ENCODE measurements around the gene FGD4.

The FGD4 gene

DNA sequence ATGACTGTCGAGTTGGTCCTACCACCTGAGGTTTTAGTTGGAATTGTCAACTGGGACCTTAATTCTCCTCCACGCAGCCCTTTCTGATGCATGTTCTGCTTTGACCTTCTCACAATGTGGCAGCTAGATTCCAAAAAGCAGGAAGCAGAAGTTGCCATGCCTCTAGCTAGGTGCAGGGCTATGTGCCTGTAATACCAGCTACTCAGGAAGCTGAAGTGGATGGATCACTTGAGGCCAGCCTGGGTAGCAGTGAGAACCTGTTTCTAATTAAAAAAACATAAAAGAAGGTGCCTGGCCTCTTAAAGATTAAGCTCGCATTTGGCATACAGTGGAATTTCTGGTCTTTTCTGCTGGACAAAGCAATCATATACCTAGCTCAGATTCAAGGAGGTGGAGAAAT is 77.1 kb downstream of the FGD4 start:
- no peak for DNase-seq (ENCODE audit: extremely low spot score)
- ChIA-PET POLR2A (no interaction called here), CTCF (no interaction called here)
- TF ChIP-seq CTBP1 (IDR thresholded peaks at IDR 0.05; ENCODE audit: borderline replicate concordance) (no peak), NFRKB (IDR thresholded peaks at IDR 0.05) (no peak), LEF1 (IDR thresholded peaks at IDR 0.05; ENCODE audit: borderline replicate concordance) (no peak), FOXA1 (IDR thresholded peaks at IDR 0.05) (no peak)

DNA sequence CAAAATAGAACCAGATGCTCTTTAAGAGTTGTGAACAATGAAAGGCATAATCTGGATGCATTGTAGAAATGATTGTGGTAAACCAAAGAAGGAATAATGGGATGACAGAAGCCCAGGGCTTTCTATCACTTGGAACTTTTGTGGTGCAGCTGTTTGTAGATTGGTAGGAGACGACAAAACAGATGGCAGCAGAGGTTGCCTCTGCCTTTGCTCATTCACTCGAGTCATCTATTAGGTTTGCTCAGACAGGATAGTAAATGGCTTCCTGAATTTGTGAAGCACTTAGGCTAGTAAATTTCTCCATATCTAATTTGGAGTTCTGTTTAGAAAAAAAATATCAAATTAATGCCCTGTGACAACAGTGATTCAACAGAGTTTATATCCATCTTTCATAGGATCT is 78.4 kb downstream of the FGD4 start:
- POLR2A ChIA-PET = no interaction called here
- DNase-seq (ENCODE audit: extremely low spot score) = no peak
- TF ChIP-seq L3MBTL2 (conservative IDR thresholded peaks at IDR 0.05) = no peak
- TF ChIP-seq ELF4 (IDR thresholded peaks at IDR 0.05) = no peak
- TF ChIP-seq, protein P1, sequence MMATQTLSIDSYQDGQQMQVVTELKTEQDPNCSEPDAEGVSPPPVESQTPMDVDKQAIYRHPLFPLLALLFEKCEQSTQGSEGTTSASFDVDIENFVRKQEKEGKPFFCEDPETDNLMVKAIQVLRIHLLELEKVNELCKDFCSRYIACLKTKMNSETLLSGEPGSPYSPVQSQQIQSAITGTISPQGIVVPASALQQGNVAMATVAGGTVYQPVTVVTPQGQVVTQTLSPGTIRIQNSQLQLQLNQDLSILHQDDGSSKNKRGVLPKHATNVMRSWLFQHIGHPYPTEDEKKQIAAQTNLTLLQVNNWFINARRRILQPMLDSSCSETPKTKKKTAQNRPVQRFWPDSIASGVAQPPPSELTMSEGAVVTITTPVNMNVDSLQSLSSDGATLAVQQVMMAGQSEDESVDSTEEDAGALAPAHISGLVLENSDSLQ (IDR thresholded peaks at IDR 0.05) = no peak
- TF ChIP-seq TARDBP (IDR thresholded peaks at IDR 0.05) = no peak
- TF ChIP-seq NFRKB (IDR thresholded peaks at IDR 0.05) = no peak
- TF ChIP-seq SUZ12 (IDR thresholded peaks at IDR 0.05) = no peak
- TF ChIP-seq FOXM1 (IDR thresholded peaks at IDR 0.05; ENCODE audit: borderline replicate concordance) = no peak
- no peak for TF ChIP-seq LEF1 (IDR thresholded peaks at IDR 0.05; ENCODE audit: borderline replicate concordance)
- no peak for TF ChIP-seq FOXK2 (IDR thresholded peaks at IDR 0.05)
- TF ChIP-seq BHLHE40 (IDR thresholded peaks at IDR 0.05; ENCODE audit: borderline replicate concordance) = no peak
- CTCF ChIA-PET = no interaction called here

DNA sequence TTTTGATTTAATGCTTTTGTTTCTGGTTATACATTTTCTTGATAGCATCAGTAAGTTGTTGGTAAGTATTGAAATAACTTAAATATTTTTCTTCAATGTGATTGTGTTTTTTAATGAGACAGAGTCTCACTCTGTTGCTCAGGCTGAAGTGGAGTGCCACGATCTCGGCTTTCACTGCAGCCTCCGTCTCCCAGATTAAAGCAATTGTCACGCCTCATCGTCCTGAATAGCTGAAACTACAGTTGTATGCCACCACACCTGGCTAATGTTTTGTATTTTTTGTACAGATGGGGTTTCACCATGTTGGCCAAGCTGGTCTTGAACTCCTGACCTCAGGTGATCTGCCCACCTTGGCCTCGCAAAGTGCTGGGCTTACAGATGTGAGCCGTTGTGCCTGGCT is 78.8 kb downstream of the FGD4 start:
- DNase-seq (ENCODE audit: extremely low spot score) = no peak
- TF ChIP-seq ZNF384 (IDR thresholded peaks at IDR 0.05) (no peak), TARDBP (IDR thresholded peaks at IDR 0.05) (no peak), BHLHE40 (IDR thresholded peaks at IDR 0.05; ENCODE audit: borderline replicate concordance) (no peak), NFRKB (IDR thresholded peaks at IDR 0.05) (no peak), ELF4 (IDR thresholded peaks at IDR 0.05) (no peak)
- ChIA-PET POLR2A (no interaction called here), CTCF (no interaction called here)

DNA sequence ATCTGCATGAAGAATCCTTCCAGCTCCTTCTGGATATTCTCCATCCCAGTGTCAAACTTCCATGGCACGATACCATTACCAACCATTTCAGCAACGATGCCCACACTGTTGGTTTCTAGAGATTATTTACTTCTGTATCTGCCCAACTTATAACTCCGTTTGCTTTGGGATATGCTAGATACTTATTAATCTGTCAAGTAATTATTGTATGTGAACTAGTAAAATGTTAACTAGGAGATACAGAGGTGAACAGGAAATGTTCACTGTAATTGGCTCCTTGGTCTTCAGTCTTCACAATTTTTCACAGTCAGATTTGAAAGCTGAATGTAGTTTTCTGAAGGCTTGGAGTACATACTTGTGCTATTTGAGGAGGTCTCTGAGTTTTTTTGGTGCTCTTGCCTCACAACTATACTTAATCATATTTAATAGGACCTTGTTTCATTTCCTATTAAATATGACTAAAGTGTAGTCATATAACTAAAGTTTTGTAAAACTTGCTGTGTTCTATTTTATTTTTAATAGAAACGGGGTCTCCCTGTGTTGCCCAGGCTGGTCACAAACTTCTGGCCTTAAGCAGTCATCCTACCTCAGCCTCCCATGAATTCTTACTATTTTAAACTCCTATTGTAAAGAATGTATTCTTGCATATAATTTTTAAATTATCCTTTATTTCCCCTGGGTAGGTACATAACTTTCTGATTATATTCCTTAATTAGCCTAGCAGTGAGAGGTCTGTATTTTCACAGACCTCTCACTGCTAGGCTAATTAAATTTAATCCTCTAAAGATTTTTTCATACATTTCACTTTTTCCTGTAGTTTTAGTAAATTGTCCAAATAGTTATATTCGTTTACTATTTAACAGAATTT is 79.7 kb downstream of the FGD4 start:
- ChIA-PET CTCF (no interaction called here), POLR2A (no interaction called here)
- no peak for DNase-seq (ENCODE audit: extremely low spot score)
- TF ChIP-seq SUZ12 (IDR thresholded peaks at IDR 0.05) = no peak
- TF ChIP-seq HDGF (IDR thresholded peaks at IDR 0.05; ENCODE audit: borderline replicate concordance) = no peak
- no peak for TF ChIP-seq FOXK2 (IDR thresholded peaks at IDR 0.05)

DNA sequence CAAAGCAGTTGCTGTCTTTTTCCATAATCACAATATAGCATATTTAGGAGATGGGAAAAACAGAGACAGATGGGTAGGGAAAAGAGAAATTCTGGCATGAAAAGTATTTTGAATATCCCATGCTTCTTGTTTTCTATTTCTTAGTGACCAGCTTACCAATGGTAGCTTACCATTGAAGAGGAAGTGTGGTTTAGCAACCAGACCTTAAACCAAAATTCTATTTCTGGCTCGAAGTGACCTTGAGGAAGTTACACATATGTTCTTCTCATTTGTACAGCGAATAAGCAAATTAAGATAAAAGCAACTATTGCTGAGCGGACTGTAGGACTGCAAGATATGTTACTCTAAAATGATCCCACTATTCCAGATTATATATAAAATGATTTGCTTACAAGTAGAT is 82.9 kb downstream of the FGD4 start:
- DNase-seq (ENCODE audit: extremely low spot score) = no peak
- ChIA-PET POLR2A (no interaction called here), CTCF (no interaction called here)

DNA sequence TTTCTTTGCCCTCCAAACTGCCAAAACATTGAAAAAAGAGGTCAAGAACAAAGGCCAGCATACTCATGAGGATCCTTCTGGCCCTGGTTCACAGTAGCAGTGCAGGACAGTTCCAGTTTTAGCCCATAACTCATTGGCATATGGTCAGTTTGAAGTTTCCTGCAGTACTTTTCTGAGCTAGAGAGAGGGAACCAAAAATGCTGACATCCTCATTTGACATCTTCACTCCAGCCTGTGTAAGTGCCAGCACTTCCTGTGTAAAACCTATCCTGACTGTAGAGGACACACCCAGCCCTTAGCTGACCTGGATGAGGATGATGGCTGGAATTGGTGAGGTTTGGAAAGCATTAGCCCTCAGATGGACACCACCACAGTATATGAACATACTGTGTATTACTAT is 84.1 kb downstream of the FGD4 start:
- ChIA-PET CTCF (no interaction called here), POLR2A (no interaction called here)
- TF ChIP-seq HDGF (IDR thresholded peaks at IDR 0.05; ENCODE audit: borderline replicate concordance) (no peak), TARDBP (IDR thresholded peaks at IDR 0.05) (no peak), ELF4 (IDR thresholded peaks at IDR 0.05) (no peak), BHLHE40 (IDR thresholded peaks at IDR 0.05; ENCODE audit: borderline replicate concordance) (no peak)
- TF ChIP-seq, protein P1 (IDR thresholded peaks at IDR 0.05) = no peak
- DNase-seq (ENCODE audit: extremely low spot score) = no peak

More for the DNA sequence above, 82.9 kb downstream of the FGD4 start:
- TF ChIP-seq FOXK2 (IDR thresholded peaks at IDR 0.05) (no peak), ARNT (IDR thresholded peaks at IDR 0.05) (no peak), TARDBP (IDR thresholded peaks at IDR 0.05) (no peak), HDGF (IDR thresholded peaks at IDR 0.05; ENCODE audit: borderline replicate concordance) (no peak), FOXM1 (IDR thresholded peaks at IDR 0.05; ENCODE audit: borderline replicate concordance) (no peak), CTBP1 (IDR thresholded peaks at IDR 0.05; ENCODE audit: borderline replicate concordance) (no peak), FOXA1 (IDR thresholded peaks at IDR 0.05) (no peak), NFRKB (IDR thresholded peaks at IDR 0.05) (no peak), SUZ12 (IDR thresholded peaks at IDR 0.05) (no peak), BHLHE40 (IDR thresholded peaks at IDR 0.05; ENCODE audit: borderline replicate concordance) (no peak), LEF1 (IDR thresholded peaks at IDR 0.05; ENCODE audit: borderline replicate concordance) (no peak), SP1 (IDR thresholded peaks at IDR 0.05) (no peak), ELF4 (IDR thresholded peaks at IDR 0.05) (no peak)
- TF ChIP-seq, protein P1 (IDR thresholded peaks at IDR 0.05) = no peak

DNA sequence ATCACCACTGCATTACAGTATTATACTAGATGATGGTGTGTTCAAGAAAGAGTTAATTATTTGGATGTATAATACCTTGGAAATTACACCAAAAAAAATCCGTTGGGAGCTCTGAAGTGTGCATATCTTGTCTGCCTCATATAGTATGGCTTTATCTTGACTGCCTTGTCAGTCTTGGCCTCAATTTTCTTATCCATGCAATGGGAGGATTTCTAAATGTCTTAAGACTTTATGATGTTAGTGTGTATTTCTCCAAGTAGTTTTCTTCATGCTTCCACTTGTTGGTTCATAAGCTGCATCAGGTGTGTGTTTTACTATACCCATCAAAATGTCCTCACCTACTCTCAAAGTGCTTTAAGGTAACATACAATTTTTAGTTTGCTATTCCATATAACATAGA is 84.6 kb downstream of the FGD4 start:
- TF ChIP-seq FOXK2 (IDR thresholded peaks at IDR 0.05) (no peak), HDGF (IDR thresholded peaks at IDR 0.05; ENCODE audit: borderline replicate concordance) (no peak)
- no peak for DNase-seq (ENCODE audit: extremely low spot score)
- CTCF ChIA-PET = interaction anchor here (0.6 kb wide), 1 partner anchor 475 kb away, joined by 7 read pairs; no protein-coding TSS in a partner anchor
- POLR2A ChIA-PET = no interaction called here

All from HEK293T (cell line).